NCI-H1417 treated with DMSO at 0.1 percent for 48 hours (cell line): ENCODE data around the gene IFT122.

ENCODE experiments used
- DNase-seq: peaks from one replicate; lab custom pipeline; 2025; lab: John Stamatoyannopoulos, UW

The IFT122 gene

DNA sequence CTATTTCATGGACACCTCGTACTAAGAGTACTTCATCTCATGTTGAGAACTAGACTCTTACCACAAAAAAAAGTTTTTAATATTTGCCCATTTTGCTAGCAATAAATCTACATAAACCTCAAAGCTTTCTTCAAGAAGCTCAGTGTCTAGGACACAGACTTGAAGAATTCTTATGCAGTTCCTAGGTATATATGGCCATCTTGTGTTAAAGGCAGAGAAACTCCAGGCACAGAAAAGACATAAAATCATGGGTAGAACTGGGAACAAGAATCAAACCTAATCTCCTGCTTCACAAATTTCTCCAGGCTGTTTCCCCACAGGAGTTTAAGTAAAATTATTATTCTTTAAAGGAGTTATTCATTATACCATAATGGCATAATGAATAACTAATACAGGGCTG is 4.7 kb upstream of the IFT122 start:
- no peak for DNase-seq

GRCh38 chr3:129439226-129439816 is 703 bp upstream of the IFT122 start:
- DNase-seq = no peak

DNA sequence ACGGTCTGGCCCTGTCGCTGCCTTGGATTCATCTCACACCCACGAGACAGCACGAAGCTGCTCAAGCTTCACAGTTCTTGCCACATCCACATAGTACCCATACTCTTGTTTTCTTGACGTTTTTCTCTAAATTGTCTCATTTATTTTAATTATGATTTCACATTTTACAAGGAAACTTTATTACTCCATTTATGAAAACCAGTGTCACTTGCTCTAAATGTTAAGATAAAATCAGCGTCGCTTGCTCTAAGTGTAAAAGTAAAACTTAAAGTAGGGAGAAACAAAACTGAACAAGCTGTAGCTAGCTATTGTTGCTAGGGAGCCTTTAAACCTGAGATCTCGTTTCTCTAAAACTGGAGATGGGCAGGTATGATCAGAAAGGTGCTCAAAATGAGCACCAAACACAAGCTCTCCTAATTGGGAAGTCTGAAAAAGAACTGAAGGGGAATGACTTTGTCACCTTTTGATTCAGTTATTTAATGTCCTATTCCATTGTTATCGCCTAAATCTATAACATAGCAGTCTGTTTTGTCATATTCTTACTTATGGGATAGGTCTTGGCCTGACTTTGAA is 680 bp downstream of the IFT122 start:
- DNase-seq = no peak

DNA sequence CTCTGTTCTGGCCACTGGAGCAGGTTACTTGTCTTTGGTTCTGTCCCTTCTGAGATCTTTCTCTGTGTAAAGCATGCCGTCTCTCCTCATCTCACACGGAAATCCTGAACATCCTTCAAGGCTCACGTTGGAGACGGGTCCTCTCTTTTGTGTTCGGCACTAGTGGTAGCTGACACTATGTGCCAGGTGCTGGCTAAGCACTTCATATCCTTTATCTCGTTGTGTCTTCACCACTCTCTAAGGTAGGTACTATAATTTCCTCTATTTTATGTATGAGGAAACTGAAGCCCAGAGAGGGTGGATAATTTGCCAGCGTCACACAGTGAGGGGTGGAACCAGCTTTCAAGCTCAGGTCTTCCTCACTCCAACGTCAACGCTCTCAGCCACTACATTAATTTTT is 1.2 kb downstream of the IFT122 start:
- DNase-seq = no peak

GRCh38 chr3:129441782-129442181 is 1.8 kb downstream of the IFT122 start:
- no peak for DNase-seq

DNA sequence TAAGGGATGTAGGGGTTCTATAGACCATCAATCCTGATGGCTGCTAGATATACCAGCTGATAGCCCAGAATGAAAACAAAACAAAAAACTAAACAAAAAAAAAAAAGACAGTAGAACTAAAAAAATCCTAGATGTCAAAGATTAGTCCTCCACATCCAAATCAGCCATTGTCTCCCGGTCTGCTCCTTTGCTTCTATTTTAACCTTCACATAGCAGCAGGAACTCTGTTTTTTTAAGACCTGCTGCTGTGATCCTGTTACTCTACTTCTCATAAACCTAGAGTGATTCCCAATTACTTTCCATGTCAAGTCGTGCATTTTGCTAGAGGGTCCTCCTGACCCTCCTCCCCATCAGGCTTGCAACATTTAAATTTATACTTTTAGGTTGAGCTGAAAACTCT is 2.5 kb downstream of the IFT122 start:
- DNase-seq = no peak

- DNase-seq = no peak
Measured at GRCh38 chr3:129442947-129443346, 2.9 kb downstream of the IFT122 start.

- no peak for DNase-seq
Measured at GRCh38 chr3:129445471-129445870, 5.4 kb downstream of the IFT122 start.

DNA sequence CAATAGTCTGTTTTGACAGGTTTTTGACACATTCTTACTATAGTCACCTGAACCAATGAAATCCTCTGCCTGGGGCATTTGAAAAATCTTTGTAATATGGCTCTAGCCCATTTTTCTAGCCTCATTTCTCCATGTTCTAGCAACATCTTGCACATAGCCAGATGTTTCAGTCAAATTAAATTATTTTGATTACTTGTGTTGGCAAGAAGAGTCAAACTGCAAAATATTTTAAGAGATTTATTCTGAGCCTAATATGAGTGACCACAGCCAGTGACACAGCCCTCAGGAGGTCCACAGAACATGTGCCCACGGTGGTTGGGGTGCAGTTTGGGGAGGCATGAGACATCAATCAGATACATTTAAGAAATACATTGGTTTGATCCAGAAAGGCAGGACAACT is 6.9 kb downstream of the IFT122 start:
- DNase-seq = no peak

GRCh38 chr3:129448186-129448895 is 8.3 kb downstream of the IFT122 start:
- no peak for DNase-seq

DNA sequence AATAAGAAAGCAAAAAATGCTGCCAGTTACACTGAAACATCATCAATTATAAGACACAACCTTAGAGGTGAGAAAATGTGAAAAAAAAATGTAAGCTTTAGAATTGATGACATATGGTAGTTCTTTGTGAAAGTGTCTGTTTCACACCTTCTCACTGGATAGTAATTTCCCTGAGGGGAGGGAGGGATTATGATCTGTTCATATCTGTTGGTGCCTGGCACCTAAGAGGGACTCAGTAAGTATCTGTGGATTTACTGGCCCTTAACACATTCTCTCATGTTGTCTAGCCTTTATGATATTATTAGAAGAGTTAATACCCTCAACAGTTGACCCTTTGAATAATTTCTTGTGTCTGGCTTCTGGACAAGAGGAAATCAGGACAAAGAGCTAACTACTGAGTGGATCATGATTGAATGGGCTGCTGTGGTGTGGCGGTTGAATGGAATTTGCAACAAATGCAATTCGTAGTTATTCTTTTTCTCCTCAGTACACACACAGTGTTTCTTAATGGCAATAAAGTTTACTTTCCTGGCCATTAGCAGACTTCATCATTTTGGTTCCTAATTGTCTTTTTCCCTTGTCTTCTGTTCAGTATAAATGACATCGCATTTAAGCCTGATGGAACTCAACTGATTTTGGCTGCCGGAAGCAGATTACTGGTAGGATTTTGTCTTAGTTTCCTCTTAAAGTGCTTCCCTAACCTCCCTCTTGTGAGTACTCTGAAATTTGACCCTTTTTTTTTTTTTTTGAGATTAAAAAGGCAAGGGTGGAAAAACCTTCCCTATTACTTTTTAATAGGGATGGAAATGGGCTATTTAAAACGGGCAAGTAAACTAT is 9.5 kb downstream of the IFT122 start:
- DNase-seq = no peak

DNA sequence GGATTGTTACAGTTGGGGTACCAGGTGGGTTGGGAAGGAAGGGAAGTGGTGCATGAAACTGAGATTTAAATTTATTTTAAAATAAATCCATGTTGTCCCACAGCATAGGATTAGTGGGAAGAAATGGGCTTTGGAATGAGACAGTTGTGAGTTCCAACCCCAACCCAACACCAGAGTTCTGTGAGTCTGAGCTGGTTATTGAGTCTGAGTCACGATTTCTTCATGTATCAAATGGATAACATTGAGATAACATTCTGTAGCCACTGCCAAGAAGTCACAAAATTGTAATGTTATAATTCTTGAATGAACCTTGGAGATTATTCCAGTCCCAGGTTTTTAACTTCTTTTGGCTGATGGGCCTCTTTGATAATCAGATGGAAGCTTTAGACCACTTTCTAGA is 13.7 kb downstream of the IFT122 start:
- DNase-seq = no peak

- no peak for DNase-seq
Measured at GRCh38 chr3:129460155-129460554, 20.1 kb downstream of the IFT122 start.

- DNase-seq = no peak
Measured at GRCh38 chr3:129460572-129460971, 20.5 kb downstream of the IFT122 start.

GRCh38 chr3:129461022-129461421 is 21.0 kb downstream of the IFT122 start:
- DNase-seq = no peak

GRCh38 chr3:129461461-129462146 is 21.6 kb downstream of the IFT122 start:
- DNase-seq = no peak

DNA sequence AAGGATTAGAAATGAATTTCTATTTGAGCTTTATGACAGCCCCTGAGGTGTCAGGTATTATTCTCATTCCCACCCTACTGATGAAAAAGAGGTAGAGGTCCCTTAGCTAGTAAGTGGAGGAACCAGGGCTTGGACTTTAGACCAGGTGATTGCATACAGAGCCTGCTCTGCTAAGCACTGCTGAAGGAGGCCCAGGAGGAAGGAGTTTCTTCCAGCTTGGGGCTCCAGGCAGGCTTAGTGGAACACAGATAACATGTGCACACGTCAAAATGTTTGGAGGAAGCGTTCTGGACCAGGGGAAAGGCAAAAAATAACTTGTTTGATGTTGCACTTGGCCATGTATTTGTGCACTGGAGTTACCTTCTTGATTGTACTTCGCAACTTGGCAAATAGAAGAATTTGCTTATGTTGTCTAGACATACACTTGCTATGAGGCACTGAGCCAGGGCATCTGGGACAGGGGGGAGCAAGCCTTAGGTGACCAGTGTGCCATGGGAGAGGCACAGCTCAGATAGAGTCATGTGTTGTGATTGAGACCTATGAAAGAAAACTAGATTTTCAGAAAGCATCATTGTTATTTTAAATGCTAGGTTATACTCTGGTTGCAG is 22.4 kb downstream of the IFT122 start:
- DNase-seq = no peak

- no peak for DNase-seq
Measured at GRCh38 chr3:129463094-129463493, 23.1 kb downstream of the IFT122 start.

DNA sequence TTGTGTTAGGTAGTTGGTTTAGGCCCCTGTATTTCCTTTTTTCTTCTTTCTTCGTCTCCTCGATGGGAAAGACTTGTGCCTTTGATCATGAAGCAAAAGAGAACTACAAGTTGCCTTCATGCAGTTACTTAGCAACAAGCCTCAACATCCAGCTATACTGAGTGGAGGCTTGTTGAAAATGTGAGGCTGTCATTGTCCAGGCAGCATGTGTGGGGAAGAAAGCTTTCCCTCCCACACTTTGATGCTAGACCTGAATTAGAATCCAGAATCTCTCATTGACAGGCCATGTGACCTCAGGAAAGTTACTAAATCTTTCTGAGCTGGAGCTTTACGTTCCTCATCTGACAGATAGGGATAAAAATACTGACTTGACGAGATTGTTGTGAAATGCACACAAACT is 23.7 kb downstream of the IFT122 start:
- DNase-seq = no peak

DNA sequence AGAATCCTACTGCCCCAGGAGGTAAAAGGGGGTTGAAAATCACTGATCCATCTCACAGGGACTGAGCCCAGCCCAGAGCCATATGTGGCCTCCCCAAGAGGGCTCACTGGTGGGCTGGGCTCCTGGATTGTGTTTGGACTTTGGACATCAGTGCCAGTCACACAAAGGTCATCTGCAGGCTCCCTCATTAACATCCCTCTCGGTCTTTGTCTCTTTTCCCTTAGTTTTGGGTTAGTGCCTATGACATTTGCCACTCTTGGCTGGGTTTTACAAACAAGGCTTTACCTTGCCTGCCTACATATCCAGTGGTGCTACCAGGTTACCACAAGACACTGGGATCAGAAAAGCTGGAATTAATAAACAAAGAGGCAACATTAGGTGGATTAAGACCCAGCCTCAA is 27.9 kb downstream of the IFT122 start:
- DNase-seq = no peak

- DNase-seq = no peak
Measured at GRCh38 chr3:129469026-129469425, 29.0 kb downstream of the IFT122 start.

DNA sequence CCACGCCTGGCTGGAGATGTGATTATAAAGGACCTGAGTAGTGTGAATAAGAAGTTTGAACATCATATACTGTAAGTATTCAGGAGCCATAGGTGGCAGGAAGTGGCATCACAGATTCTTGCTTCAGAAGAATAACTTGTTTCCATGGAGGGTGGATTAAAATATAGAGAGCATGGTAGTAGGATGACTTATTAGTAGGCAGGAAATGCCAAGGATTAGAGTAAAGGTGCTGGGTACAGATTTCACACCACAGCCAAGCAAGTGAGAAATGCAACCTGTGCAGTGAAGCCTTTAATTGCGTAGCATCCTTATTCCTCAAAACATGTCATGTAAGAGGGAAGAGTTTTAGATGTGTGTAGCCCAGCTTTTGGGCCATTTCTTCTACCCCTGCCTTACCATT is 30.8 kb downstream of the IFT122 start:
- no peak for DNase-seq
